SW480 (cell line): ENCODE results near the gene BICRA.
"Not testable (repeated sequence)": the region's sequence is repeated elsewhere in the genome, so short reads cannot be mapped to it uniquely, and the experiment has no call there.

Experiments
- DNase-seq: peaks from one replicate; pipeline ENCODE4 v3.0.0-alpha.2; 2016; ENCODE audit warnings: low spot score

The BICRA gene

DNA sequence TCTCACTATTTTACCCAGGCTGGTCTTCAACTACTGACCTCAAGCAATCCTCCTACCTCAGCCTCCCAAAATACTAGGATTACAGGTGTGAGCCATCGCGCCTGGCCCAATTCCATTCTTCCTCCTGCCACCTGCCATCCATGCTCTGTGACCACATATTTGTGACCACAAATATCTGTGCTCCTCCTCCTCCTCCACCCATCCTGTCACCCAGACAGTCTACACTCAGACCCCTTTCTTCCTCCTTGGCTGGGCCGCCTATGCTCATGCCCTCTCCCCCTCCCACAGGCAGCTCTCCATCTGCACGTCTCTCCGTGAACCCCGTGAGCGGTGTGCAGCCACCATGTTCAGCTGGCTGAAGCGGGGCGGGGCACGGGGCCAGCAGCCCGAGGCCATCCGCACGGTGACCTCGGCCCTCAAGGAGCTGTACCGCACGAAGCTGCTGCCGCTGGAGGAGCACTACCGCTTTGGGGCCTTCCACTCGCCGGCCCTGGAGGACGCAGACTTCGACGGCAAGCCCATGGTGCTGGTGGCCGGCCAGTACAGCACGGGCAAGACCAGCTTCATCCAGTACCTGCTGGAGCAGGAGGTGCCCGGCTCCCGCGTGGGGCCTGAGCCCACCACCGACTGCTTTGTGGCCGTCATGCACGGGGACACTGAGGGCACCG is 107.5 kb downstream of the BICRA start:
- peak; percentile 69 for DNase-seq

DNA sequence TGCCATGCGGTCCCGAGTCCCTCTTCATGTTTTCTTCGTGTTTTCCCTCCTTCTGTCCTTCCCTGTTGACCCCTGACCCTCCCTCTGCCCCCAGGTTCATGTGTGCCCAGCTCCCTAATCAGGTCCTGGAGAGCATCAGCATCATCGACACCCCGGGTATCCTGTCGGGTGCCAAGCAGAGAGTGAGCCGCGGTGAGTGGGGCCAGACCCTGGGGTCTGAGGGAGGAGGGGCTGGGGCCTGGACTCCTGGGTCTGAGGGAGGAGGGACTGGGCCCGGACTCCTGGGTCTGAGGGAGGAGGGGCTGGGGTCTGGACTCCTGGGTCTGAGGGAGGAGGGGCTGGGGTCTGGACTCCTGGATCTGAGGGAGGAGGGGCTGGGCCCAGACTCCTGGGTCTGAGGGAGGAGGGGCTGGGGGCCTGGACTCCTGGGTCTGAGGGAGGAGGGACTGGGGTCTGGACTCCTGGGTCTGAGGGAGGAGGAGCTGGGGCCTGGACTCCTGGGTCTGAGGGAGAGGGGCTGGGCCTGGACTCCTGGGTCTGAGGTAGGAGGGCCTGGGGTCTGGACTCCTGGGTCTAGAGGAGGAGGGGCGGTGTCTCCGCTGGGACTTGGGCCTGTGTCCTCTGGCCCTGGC is 109.6 kb downstream of the BICRA start:
- not testable (repeated sequence) for DNase-seq

DNA sequence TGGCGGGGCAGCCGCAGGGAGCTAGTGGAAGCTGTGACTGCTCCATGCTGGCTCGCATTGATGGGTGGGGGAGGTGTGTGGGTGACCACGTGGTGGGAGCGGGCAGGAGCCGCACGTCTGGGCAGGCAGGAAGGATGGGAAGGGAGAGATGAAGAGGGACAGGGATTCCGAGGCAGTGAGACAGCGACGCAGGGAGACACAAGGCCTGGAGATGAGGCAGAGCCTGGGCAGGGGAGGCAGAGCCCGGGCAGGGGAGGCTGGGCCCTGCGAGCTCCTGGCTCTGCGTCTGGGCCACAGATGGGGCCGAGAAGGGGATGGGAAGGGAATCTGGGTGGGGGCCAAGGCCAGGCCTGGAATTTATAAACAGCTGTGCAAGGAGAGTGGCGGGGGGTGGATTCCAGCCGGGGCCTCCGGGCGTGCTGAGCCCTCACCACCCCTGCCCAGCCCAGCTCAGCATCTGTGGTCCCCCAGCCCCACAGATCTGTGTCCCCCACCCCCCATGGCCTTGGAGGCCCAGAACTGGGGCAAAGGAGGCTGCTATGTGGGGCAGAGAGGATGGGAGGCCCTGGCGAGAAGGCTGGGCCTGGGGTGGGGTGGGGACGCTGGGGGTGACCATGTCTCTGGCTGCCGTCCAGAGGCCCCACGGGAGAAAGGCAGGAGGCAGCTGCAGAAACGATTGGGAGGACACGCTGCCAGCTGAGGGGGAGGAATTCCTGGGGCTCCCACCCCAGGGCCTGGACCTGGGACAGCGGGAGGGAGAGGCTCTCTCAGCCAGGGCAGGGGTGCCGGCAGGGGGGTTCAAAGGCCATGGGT is 110.3 kb downstream of the BICRA start:
- DNase-seq, result no peak

DNA sequence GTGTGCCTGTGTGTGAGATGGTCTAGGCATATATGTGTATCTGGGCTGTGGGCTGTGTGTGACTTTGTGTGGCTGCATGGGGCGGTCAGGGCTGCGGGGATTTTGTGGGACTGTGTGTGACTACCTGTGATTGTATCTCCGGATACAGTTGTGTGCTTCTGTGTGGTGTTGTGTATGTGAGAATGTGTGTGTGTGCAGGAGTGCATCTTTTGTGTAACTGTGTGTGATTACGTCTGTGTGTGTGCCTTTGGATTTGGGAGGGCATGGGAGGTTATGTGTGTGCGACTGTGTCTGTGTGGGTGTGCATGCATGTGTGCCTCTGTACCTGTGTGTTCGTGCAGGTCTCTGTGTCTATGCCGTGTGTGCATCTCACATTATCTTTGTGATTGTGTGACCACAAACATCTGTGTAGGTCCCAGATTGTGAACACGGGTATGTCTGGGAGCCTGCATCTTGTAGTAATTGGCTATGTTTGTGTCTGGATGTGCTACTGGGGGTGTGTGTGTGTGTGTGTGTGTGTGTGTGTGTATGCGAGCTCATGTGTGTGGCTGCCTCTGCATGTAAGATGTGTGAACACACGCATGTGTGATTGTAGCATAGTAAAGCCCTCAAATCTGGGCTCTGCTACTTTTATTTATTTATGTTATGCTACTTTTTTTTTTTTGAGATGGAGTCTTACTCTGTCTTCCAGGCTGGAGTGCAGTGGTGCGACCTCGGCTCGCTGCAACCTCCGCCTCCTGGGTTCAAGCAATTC is 111.9 kb downstream of the BICRA start:
- DNase-seq, result no peak

DNA sequence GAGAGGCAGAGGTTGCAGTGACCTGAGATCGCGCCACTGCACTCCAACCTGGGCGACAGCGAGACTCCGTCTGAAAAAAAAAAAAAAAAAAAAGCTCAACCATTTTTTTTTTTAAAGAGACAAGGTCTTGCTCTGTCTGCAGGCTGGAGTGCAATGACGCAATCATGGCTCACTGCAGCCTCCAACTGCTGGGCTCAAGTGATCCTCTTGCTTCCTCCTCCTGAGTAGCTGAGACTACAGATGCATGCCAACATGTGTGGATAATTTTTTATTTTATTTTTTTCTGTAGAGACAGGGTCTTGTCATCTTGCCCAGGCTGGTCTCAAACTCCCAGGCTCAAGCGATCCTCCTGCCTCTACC is 114.6 kb downstream of the BICRA start:
- DNase-seq, result peak; percentile 69

DNA sequence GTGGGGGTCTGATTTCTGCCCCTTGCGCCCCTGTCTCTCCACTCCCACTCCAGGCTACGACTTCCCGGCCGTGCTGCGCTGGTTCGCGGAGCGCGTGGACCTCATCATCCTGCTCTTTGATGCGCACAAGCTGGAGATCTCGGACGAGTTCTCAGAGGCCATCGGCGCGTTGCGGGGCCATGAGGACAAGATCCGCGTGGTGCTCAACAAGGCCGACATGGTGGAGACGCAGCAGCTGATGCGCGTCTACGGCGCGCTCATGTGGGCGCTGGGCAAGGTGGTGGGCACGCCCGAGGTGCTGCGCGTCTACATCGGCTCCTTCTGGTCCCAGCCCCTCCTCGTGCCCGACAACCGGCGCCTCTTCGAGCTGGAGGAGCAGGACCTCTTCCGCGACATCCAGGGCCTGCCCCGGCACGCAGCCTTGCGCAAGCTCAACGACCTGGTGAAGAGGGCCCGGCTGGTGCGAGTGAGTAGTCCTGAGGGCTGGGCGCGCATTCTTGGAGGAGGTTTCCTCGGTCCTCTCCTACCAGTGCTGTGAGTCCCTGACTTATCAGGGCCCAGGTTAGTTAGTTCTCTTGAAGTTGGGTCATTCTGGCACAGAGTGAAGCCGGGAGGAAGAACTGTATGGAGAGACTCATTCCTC is 116.9 kb downstream of the BICRA start:
- no peak for DNase-seq

DNA sequence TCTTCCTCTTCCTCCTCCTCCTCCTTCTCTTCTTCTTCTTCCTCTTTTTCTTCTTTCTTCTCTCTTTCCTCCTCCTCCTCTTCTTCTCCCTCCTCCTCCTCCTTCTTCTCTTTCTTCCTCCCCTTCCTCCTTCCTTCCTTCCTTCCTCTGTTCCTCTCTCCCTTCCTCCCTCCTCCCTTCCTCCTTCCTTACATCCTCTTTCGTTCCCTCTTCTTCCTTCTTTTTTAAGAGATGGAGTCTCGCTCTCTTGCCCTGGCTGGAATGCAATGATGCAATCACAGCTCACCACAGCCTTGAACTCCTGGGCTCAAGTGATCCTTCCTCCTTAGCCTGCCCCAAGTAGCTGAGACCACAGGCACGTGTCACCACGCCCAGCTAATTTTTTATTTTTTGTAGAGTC is 117.5 kb downstream of the BICRA start:
- no peak for DNase-seq

DNA sequence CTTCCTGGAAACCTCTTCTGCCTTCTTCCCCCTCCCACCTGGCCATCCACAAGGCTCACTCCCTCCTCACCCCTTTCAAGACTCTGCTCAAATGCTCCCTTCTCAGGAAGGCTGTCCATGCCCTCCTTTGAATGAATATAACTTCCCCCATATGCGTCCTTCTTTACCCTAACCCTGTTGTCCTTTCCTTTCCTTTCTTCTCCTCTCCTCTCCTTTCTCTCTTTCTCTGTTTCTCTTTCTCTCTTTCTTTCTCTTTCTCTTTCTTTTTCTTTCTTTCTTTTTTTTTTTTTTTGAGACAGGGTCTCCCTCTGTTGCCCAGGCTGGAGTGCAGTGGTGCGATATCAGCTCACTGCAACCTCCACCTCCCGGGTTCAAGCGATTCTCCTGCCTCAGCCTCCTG is 119.4 kb downstream of the BICRA start:
- DNase-seq, result not testable (repeated sequence)

DNA sequence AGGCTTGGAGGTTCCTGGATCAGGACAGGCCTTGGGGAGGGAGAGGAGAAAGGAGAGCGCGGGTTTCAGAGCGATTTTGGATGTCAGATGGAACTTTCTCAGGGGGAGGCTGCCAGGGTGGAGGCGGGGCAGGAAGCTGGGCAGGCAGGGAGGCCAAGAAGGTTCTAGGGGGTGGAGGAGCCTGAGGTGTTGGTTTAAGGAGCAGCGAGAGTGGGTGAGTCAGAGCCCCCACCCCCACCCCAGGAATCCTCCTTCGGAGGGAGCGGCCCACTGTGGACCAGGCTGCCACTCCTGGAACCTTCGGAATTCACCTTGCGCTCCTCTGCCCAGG is 120.5 kb downstream of the BICRA start:
- peak; percentile 68 for DNase-seq

DNA sequence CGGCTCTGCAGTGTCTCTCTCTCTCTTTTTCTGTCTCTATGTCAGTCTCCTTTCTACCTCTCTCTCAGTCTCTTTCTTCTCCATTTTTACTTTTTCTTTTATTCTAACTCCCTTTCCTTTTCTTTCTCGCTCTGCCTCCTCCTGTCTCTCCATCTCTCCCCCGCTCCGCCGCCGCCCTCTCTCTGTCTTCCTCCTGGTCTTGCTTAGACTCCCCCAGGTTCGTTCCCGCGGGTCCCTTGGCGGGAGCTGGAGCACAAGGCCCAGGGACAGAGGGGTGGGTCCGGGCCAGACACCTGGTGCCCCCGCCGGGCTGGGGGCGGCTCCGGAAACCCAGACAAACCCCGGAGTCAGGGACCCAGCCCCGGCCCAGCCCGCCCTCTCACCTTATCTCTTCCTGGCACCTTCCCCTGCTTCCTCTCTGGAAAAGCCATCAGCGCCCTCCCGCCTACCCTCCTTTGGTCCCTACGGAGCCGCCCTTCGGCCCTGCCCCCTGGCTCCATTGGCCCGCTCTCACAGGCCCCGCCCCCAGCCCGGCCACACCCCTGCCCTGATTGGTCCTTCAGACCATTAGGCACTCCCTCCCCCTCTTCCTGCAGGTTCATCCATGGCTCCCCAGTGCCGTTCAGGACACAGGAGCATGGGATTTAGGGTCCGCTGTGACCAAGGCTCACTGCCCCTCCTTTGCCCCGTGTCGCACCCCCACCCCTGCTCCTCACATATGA is 121.0 kb downstream of the BICRA start:
- DNase-seq, result peak; percentile 84

DNA sequence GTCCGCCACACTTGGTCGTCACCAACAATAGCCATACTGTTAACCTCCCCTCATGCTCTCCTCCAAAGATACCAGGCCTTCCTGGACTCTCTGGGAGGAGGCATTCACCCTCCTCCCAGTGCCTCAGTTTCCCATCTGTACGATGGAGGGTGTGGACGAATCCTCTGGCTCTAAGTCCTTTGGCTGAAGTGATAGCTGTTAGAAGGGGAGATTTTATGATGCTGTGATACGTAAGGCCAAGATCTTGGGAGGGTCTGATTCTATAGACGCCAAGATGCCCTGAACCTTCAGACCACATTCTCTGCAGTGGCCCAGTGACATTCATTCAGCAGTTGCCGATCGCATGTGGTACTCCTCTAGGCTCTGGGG is 121.6 kb downstream of the BICRA start:
- DNase-seq, result no peak

DNA sequence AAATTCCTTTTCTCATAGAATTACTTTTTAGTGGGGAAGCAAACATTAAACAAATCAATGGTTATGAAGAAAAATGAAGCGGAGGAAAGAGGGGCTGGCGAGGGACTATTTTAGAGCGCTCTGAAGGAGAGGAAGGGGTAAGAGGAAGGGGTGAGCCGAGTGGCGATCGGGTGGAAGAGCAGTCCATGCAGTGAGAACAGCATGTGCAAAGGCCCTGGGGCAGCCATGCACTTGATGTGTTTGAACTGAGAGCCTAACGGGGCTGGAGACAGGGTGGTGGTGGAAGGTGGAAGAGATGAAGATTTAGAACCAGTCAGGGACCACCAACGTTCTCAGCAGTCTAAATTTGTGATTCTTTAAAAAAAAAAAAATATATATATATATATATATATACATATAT is 122.0 kb downstream of the BICRA start:
- no peak for DNase-seq

DNA sequence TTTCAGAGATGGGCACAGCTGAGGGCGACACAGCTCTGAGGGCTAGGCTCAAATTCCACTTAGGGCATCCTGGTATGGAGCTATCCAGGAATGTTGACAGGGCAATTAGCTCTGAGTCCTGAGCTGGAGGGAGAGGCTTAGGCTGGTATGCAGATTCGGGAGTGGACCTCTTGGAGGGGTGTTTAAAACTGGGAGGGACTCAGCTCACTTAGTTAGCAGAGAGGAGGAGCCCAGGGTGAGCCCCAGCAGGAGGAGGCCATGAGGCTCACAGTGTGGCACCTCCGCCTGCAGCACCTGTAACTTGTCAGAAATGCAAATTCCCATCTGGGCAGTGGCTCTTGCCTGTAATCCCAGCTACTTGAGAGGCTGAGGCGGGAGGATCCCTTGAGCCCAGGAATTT is 126.2 kb downstream of the BICRA start:
- no peak for DNase-seq

DNA sequence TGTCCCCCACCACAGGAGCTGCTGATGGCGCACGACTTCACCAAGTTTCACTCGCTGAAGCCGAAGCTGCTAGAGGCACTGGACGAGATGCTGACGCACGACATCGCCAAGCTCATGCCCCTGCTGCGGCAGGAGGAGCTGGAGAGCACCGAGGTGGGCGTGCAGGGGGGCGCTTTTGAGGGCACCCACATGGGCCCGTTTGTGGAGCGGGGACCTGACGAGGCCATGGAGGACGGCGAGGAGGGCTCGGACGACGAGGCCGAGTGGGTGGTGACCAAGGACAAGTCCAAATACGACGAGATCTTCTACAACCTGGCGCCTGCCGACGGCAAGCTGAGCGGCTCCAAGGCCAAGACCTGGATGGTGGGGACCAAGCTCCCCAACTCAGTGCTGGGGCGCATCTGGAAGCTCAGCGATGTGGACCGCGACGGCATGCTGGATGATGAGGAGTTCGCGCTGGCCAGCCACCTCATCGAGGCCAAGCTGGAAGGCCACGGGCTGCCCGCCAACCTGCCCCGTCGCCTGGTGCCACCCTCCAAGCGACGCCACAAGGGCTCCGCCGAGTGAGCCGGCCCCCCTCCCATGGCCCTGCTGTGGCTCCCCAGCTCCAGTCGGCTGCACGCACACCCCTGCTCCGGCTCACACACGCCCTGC is 132.1 kb downstream of the BICRA start:
- DNase-seq, result no peak

DNA sequence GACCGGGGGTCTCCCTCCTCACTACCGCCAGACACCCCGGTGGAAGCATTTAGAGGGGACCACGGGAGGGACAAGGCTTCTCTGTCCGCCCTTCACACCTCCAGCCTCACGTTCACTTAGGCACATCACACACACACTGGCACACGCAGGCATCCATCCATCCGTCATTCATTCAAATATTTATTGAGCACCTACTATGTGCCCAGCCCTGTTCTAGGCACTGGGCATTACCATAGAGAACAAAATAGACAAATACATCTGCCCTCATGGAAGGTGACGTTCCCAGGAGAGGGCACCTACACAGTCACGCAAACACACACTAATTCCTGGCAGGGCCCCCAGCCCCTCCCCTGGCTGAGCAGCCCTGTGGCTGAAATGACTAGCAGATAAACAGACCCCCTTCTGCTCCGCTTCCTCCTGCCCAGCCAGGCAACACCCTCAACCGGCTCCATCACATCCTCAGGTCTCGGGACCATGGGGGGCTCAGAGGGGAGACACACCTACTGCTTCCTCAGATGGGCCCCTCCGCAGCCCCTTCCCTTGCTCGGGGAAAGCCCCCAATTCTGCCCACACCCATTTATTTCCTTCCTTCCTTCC is 132.7 kb downstream of the BICRA start:
- DNase-seq, result no peak

DNA sequence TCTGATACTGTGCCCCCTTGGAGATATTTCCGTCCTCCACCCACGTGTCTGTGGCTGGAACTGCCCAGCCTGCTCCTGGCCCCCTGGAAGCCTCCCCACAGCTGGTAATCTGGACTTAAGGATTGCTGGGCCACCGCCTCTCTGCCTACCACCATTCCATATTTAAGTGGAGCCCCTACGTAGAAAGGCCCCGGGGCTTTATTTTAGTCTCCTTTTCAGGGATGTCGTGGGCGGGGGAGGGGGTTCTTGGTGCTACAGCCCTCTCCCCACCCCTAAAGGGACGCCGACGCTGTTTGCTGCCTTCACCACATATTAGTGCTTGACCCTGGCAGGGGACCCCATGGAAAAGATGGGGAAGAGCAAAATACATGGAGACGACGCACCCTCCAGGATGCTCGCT is 133.7 kb downstream of the BICRA start:
- DNase-seq, result no peak

DNA sequence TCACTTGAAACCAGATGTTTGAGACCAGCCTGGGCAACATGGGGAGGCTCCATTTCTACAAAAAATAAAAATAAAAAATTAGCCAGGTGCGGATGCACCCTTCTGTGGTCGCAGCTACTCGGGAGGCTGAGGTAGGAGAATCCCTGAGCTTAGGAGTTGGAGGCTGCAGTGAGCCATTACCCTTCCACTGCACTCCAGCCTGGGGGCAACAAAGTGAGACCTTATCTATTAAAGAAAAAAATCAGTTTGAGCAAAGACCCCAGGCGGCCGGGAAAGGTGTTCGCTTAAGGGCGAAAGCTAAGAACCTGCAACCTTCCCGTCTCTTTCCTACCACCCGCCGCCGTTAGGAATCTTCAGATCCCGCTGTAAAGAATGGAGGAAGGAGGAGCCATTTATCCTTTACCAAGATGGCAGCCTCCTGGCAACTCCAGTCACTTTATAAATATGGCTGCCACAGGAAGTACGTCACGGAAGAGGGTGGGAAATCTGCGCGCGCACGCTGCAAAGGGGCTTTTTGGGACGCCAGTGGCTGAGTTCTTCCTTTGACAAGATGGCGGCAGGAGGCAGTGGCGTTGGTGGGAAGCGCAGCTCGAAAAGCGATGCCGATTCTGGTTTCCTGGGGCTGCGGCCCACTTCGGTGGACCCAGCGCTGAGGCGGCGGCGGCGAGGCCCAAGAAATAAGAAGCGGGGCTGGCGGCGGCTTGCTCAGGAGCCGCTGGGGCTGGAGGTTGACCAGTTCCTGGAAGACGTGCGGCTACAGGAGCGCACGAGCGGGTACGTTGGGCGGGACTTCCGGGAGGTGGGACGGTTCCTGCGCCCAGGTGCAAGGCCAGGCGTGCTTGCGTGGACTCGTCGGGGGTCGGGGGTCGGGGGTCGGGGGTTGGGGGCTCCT is 136.3 kb downstream of the BICRA start, which contains the start of gene NOP53:
NOP53 (plus strand) TSS at position 537 of the 892 bp plus-strand sequence; CDS start at position 551, 14 bp downstream.
- DNase-seq, result peak; percentile 98

DNA sequence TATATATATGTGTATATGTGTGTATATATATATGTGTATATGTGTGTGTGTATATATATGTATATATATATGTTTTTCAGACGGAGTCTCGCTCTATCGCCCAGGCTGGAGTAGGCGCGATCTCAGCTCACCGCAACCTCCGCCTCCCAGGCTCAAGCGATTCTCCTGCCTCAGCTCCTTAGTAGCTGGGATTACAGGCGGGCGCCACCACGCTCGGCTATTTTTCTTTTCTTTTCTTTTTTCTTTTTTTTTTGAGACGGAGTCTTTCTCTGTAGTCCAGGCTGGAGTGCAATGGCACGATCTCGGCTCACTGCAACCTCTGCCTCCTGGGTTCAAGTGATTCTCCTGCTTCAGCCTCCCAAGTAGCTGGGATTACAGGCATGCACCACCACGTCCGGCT is 137.2 kb downstream of the BICRA start:
- not testable (repeated sequence) for DNase-seq

DNA sequence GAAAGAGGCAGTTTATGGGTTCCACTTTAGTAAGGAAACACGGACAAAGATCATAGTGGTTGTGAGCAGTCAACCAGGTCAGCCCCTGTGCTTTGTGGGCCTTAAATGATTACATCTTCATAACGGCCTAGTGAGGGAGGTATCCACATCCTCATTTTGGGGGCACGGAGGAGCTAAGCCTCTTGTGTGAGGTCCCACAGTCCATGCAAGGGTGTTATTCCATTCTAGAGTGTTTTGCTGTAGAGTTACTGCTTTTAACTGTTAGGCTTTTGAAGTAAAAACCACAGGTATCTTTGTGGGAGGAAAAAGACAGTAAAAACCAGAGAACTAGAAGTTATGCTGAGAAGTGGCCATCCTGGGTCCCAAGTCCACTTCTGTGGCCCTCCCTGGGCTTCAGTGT is 140.4 kb downstream of the BICRA start:
- no peak for DNase-seq
